ENCODE data around the gene LGR6. TPM values are rescaled to one million over a fixed set of nuclear protein-coding genes. Genes with fewer than 3 reads are reported as not detected.

The LGR6 gene
- total RNA-seq, 1 experiment from 2014 or later = 0.26 TPM

- no peaks in the 10 kb centered on the region for H3F3A ChIP-seq (ENCODE audit: low read length, unreplicated experiment)
- DNase-seq (no peak), ATAC-seq (no peak)
- no peak for TF ChIP-seq EZH2phosphoT487 (IDR thresholded peaks at IDR 0.05; ENCODE audit: borderline replicate concordance, low read length)
- TF ChIP-seq CTCF (conservative IDR thresholded peaks at IDR 0.05; ENCODE audit: low read depth, low read length) = no peak
- no peak for TF ChIP-seq EZH2 (IDR thresholded peaks at IDR 0.05; ENCODE audit: low read length, unreplicated experiment)
- H3K4me3 ChIP-seq (ENCODE audit: low read length) = no peak overlapping the region
- ChIA-PET CTCF (interaction anchor here (0.6 kb wide), 1 partner anchor 11 kb away, joined by 12 read pairs; no protein-coding TSS in a partner anchor), POLR2A (ENCODE audit: unreplicated experiment) (no interaction called here)
- H3K4me2 ChIP-seq (ENCODE audit: low read length) = no peak overlapping the region
- peaks cover 3% of the 10 kb centered on the region for H3K4me1 ChIP-seq (ENCODE audit: insufficient read depth, low read length)
- BruUV-seq (replicated peaks) = no TSS peak
- H3K79me2 ChIP-seq (ENCODE audit: low read length) = no peaks in the 10 kb centered on the region
- H3K9me2 ChIP-seq (replicated peaks; ENCODE audit: low read length) = no peaks in the 10 kb centered on the region
- no peaks in the 10 kb centered on the region for H3K36me3 ChIP-seq (ENCODE audit: low read depth, low read length)
- no peaks in the 10 kb centered on the region for H4K20me1 ChIP-seq (ENCODE audit: low read length)
- no peaks in the 10 kb centered on the region for H3K27me3 ChIP-seq (ENCODE audit: low read length)
- no peaks in the 10 kb centered on the region for H3K9me3 ChIP-seq (ENCODE audit: low read length)
- no peak overlapping the region for H2AFZ ChIP-seq (ENCODE audit: low read length)
- intact Hi-C loops (cut with micrococcal nuclease) = no loop called here
- no peak overlapping the region for H3K27ac ChIP-seq (ENCODE audit: low read length)
- H3K9ac ChIP-seq (ENCODE audit: low read length) = no peak overlapping the region
Observed at GRCh38 chr1:202227053-202227672, 33.6 kb downstream of the LGR6 start.

DNA sequence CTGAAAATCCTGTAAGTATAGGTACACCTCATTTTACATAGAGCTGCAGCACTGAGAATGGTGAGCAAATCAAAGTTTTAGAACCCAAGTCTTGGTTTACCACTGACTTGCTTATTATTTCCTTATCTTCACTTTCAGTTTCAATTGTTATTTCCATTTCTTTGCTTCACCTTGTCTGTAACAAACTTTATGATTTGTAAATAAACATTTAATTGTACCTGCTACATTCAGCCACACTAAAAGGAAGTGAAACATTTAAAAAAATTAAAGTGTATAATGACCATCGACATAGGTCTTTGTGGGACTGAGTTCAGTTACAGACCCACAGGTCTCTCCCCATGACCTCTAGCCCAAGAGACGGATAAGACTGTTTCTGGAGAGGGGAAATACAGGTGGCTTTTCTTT is 34.4 kb downstream of the LGR6 start:
- no peaks in the 10 kb centered on the region for H3F3A ChIP-seq (ENCODE audit: low read length, unreplicated experiment)
- no peaks in the 10 kb centered on the region for H3K79me2 ChIP-seq (ENCODE audit: low read length)
- no peaks in the 10 kb centered on the region for H3K36me3 ChIP-seq (ENCODE audit: low read depth, low read length)
- no peak for DNase-seq
- no peaks in the 10 kb centered on the region for H4K20me1 ChIP-seq (ENCODE audit: low read length)
- H3K9me2 ChIP-seq (replicated peaks; ENCODE audit: low read length) = no peaks in the 10 kb centered on the region
- no peak for TF ChIP-seq EZH2 (IDR thresholded peaks at IDR 0.05; ENCODE audit: low read length, unreplicated experiment)
- TF ChIP-seq CTCF (conservative IDR thresholded peaks at IDR 0.05; ENCODE audit: low read depth, low read length) = no peak
- TF ChIP-seq EZH2phosphoT487 (IDR thresholded peaks at IDR 0.05; ENCODE audit: borderline replicate concordance, low read length) = no peak
- intact Hi-C loops (cut with micrococcal nuclease) = no loop called here
- H3K4me1 ChIP-seq (ENCODE audit: insufficient read depth, low read length) = no peaks in the 10 kb centered on the region
- no peak overlapping the region for H3K9ac ChIP-seq (ENCODE audit: low read length)
- CTCF ChIA-PET = no interaction called here
- no peaks in the 10 kb centered on the region for H3K27me3 ChIP-seq (ENCODE audit: low read length)
- no peak for ATAC-seq
- H3K27ac ChIP-seq (ENCODE audit: low read length) = no peak overlapping the region
- no TSS peak for BruUV-seq (replicated peaks)
- no peak overlapping the region for H2AFZ ChIP-seq (ENCODE audit: low read length)
- H3K4me3 ChIP-seq (ENCODE audit: low read length) = no peak overlapping the region
- H3K9me3 ChIP-seq (ENCODE audit: low read length) = no peaks in the 10 kb centered on the region
- no peak overlapping the region for H3K4me2 ChIP-seq (ENCODE audit: low read length)
- POLR2A ChIA-PET (ENCODE audit: unreplicated experiment) = no interaction called here

DNA sequence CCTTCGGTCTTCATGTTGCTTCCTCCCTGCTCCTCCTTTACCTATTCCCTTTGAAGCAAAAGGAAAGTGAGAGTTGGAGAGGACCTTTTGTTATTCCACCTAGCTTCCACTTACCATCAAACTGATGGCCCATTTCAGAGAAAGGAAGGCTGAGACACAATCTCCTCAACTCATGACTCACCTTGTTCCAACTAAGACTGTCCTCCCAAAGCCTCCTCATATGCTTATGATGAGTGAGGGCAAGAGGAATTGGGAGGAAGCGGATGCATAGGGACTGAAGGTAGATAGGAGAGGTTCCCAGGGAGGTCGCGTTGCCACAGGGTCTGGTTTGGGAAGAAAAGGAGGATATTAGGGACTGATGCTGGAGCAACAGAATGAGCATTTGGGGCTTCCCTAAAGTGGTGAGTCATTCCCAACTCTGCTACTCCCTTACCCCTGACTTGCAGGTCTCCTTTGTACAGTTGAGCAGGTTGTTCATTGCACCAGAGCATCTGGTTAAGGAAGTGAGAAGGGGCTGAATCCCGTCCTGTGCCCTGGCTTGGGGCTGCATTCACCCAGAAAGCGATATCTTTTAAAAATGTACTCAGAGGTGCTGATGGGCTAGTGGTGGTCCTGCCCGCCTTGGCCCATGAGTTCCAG is 35.0 kb downstream of the LGR6 start:
- CTCF ChIA-PET = no interaction called here
- no peaks in the 10 kb centered on the region for H3K9me2 ChIP-seq (replicated peaks; ENCODE audit: low read length)
- no peak for ATAC-seq

More for the DNA sequence above, 35.0 kb downstream of the LGR6 start:
- Histone ChIP-seq H3K9me3 (ENCODE audit: low read length) (no peaks in the 10 kb centered on the region), H4K20me1 (ENCODE audit: low read length) (no peaks in the 10 kb centered on the region), H3K4me1 (ENCODE audit: insufficient read depth, low read length) (no peaks in the 10 kb centered on the region), H3K4me3 (ENCODE audit: low read length) (no peak overlapping the region), H2AFZ (ENCODE audit: low read length) (no peak overlapping the region), H3K36me3 (ENCODE audit: low read depth, low read length) (no peaks in the 10 kb centered on the region), H3K79me2 (ENCODE audit: low read length) (no peaks in the 10 kb centered on the region), H3K4me2 (ENCODE audit: low read length) (no peak overlapping the region), H3K9ac (ENCODE audit: low read length) (no peak overlapping the region), H3K27me3 (ENCODE audit: low read length) (no peaks in the 10 kb centered on the region), H3F3A (ENCODE audit: low read length, unreplicated experiment) (no peaks in the 10 kb centered on the region), H3K27ac (ENCODE audit: low read length) (no peak overlapping the region)
- TF ChIP-seq EZH2phosphoT487 (IDR thresholded peaks at IDR 0.05; ENCODE audit: borderline replicate concordance, low read length) (no peak), CTCF (conservative IDR thresholded peaks at IDR 0.05; ENCODE audit: low read depth, low read length) (no peak), EZH2 (IDR thresholded peaks at IDR 0.05; ENCODE audit: low read length, unreplicated experiment) (no peak)
- DNase-seq = no peak
- POLR2A ChIA-PET (ENCODE audit: unreplicated experiment) = interaction anchor here (0.5 kb wide), 1 partner anchor 659 kb away, joined by 4 read pairs; no protein-coding TSS in a partner anchor
- intact Hi-C loops (cut with micrococcal nuclease) = no loop called here
- no TSS peak for BruUV-seq (replicated peaks)

Measured in PC-3 (cell line).